ENCODE results near the gene EXD2. TPM values are rescaled to one million over a fixed set of nuclear protein-coding genes. Genes with fewer than 3 reads are reported as not detected.

EXD2 gene
- 17.4 and 21.5 TPM in 2 replicates for total RNA-seq

GRCh38 chr14:69191340-69192111 lies at the start of gene EXD2:
Gene EXD2 (plus strand): TSS chr14:69191498. CDS start chr14:69209471, 17,973 bp downstream.

GRCh38 chr14:69152902-69153151 lies 38.5 kb upstream of the EXD2 start, which contains the start of gene DCAF5:
Gene DCAF5 (minus strand): TSS chr14:69153119. CDS start chr14:69152978, 141 bp downstream.

GRCh38 chr14:69259527-69260189 lies 68.4 kb downstream of the EXD2 start, which contains the start of gene GALNT16:
Gene GALNT16 (plus strand): TSS chr14:69260158. CDS start chr14:69260291, 133 bp downstream.

Other genes with a start within 250 kb of the EXD2 start
- 311 and 333 TPM in 2 replicates for gene ACTN1, start 212.2 kb upstream of the EXD2 start, total RNA-seq
- 9.2 and 9.9 TPM in 2 replicates for gene DCAF5, start 38.4 kb upstream of the EXD2 start, total RNA-seq
- 0.17 and 0.45 TPM in 2 replicates for gene GALNT16, start 68.7 kb downstream of the EXD2 start, total RNA-seq
- 189 and 194 TPM in 2 replicates for gene ERH, start 206.8 kb downstream of the EXD2 start, total RNA-seq
- gene SLC39A9, start 207.2 kb downstream of the EXD2 start, total RNA-seq: 59.0 and 63.7 TPM in 2 replicates

Data from bronchus fibroblast of lung (primary cell).